Inflammatory macrophage treated with lipopolysaccharide for 4 hours (primary cell): ENCODE results near the gene HBD.
A peak's percentile ranks its signal among the peaks of the same experiment; 100 is the strongest.
"Not testable (repeated sequence)": the region's sequence is repeated elsewhere in the genome, so short reads cannot be mapped to it uniquely, and the experiment has no call there.

Experiments used
- DNase-seq: peaks from one replicate; pipeline ENCODE4 v3.0.0-alpha.2; 2020

HBD gene

GRCh38 chr11:5234381-5234834 is at the start of gene HBD:
Gene HBD, minus strand, starts transcription at chr11:5234483. Its CDS starts 50 bp downstream, at chr11:5234433.
- DNase-seq, result peak; percentile 27

- DNase-seq, result no peak
Observed at GRCh38 chr11:5283882-5284281, 49.6 kb upstream of the HBD start.

- DNase-seq, result no peak
Observed at GRCh38 chr11:5283086-5283485, 48.8 kb upstream of the HBD start.

GRCh38 chr11:5282628-5283027 is 48.3 kb upstream of the HBD start:
- no peak for DNase-seq

DNA sequence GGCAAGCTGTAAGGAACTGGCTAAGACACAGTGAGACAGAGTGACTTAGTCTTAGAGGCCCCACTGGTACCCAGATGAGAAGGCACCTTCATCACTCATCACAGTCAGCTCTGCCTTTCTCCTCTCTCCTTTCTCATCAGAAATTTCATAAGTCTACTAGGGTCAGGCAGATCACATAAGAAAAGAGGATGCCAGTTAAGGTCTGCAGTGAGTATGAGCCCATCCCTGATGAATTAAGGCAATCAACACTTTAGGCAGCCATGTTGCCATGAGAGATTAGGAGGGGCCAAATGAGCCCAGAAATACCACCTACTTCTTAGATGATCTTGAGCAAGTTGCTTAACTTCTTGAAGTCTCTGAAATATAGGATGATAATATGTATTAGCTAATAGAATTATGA is 47.3 kb upstream of the HBD start:
- DNase-seq, result no peak

DNA sequence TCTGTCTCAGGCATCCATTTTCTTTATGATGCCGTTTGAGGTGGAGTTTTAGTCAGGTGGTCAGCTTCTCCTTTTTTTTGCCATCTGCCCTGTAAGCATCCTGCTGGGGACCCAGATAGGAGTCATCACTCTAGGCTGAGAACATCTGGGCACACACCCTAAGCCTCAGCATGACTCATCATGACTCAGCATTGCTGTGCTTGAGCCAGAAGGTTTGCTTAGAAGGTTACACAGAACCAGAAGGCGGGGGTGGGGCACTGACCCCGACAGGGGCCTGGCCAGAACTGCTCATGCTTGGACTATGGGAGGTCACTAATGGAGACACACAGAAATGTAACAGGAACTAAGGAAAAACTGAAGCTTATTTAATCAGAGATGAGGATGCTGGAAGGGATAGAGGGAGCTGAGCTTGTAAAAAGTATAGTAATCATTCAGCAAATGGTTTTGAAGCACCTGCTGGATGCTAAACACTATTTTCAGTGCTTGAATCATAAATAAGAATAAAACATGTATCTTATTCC is 46.4 kb upstream of the HBD start:
- peak; percentile 86 for DNase-seq

- DNase-seq, result no peak
Observed at GRCh38 chr11:5279471-5280090, 45.3 kb upstream of the HBD start.

DNA sequence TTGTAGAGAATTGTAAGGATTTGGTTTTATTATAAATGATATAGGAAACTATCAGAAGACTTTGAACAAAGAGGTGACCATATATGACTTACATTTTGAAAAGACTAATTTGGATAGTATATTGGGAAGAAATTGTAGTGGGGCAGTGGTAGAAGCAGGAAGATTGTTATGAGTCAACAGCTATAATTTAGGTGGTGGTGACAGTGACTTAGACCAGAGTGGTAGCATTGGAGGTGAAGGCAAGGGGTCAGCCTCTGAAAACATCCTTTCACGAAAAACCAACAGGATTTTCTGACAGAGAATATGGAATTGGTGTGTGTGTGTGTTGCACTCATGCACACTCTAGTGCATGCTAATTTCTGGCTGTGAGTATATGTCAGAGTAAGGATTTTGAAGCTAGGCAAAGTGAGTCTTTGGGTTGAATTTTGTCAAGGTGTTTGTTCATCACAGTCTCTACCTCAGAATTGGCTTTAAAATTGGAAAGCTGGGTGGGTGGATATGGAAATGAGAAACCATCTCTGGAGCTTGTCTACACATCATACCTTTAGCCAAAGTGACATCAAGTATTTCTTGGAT is 43.6 kb upstream of the HBD start:
- DNase-seq, result no peak

DNA sequence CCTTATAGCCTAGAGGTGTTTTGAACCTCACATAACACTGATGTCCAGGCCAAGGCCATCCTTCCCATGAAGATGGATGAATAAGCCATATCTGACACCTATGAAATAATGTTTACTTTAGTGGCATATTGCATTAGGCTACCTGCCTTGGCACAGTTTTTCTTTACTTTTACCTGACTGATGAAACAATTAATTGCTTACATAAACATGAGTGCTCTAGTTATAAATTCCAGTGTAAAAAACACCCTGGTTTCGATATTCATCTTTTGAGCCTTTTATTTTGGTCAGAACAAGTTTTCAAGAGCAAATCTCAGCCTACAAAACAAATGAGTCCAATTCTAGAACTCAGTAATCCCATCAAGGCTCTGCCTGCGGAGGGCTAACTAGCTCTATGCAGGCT is 42.4 kb upstream of the HBD start:
- DNase-seq, result no peak

- DNase-seq, result no peak
Observed at GRCh38 chr11:5275369-5276110, 41.3 kb upstream of the HBD start.

- no peak for DNase-seq
Observed at GRCh38 chr11:5274395-5274794, 40.1 kb upstream of the HBD start.

- no peak for DNase-seq
Observed at GRCh38 chr11:5272395-5273017, 38.2 kb upstream of the HBD start.

- peak; percentile 17 for DNase-seq
Observed at GRCh38 chr11:5269715-5270147, 35.4 kb upstream of the HBD start, which contains the start of gene HBE1. Gene HBE1, minus strand, starts transcription at chr11:5269945. Its CDS starts 55 bp downstream, at chr11:5269890.

DNA sequence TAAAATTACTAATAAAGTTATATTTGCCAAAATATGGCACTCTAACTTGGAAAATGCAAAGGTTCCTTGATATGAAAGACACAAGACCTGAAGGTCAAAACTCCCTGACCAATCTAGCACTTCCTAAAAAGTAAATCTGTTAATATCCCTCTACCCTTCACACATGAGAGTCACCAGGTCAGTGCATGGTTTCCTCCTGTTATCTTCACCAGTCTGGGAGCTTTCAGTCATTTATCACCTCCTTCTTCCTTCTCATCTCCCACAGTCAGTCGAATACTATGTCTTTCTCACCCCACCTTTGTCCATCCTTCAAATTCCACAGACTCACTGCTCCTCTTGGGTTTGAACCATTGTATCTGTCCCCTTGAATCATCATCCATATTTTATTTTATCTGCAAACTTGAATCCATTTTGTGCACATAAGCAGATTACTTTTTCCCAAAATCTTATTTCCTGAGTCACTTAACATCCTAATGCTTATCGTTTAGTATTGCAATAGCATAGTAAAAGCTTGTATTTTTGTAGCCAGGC is 32.8 kb upstream of the HBD start:
- DNase-seq, result no peak

GRCh38 chr11:5266609-5267008 is 32.3 kb upstream of the HBD start:
- DNase-seq, result no peak

DNA sequence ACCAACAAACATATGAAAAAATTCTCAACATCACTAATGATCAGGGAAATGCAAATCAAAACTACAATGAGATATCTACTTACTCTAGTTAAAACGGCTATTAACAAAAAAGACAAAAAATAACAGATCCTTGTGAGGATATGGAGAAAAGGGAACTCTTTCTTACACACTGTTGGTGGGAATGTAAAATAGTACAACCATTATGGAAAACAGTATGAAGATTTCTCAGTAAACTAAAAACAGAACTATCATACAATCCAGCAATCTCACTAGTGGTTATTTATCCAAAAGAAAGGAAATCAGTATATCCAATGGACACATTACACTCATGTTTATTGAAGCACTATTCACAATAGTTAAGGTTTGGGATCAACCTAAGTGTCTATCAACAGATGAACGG is 31.5 kb upstream of the HBD start:
- DNase-seq, result no peak

DNA sequence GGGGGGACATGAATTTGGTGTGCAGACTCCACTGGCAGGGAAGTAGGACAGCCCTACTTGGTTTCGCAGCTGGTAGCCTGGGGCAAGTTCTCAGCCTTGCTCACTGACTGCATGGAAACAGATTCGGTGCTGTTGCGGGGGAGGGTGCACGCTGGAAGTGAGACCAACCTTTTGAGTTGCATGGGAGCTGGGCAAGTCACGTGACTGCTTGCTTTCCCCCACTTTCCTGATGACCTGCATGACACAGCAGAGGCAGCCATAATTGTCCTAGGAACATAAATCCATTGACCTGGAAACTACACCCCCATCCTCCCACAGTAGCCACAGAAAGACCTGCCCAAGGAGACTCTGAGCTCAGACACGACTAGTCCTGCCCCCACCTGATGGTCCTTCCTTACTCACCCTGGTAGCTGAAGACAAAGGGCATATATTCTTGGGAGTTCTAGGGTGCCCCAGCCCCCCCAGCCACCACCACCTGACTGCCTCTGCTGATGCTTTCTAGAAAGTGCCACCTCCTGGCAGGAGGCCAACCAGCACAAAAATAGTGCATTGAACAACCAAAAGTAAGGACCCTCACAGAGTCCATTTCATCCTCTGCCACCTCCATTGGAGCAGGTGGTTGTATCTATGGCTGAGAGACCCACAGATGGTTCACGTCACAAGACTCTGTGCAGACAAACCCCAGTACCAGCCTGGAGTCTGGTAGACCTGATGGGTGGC is 24.4 kb upstream of the HBD start:
- no peak for DNase-seq

- no peak for DNase-seq
Observed at GRCh38 chr11:5257296-5257695, 23.0 kb upstream of the HBD start.

DNA sequence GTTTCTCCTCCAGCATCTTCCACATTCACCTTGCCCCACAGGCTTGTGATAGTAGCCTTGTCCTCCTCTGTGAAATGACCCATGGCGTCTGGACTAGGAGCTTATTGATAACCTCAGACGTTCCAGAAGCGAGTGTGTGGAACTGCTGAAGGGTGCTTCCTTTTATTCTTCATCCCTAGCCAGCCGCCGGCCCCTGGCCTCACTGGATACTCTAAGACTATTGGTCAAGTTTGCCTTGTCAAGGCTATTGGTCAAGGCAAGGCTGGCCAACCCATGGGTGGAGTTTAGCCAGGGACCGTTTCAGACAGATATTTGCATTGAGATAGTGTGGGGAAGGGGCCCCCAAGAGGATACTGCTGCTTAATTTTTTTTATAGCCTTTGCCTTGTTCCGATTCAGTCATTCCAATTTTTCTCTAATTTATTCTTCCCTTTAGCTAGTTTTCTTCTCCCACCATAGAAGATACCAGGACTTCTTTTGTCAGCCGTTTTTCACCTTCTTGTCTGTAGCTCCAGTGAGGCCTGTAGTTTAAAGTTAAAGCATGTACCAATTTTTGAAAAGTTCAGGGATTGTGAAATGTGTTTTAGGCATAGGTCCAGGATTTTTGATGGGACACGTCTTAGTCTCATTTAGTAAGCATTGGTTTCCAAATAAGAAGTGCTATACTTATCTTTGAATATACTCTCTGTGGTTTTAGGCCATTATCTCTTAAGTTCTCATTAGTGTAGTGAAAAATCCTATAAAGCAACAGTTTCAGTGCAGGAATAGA is 20.5 kb upstream of the HBD start, which contains the start of gene HBG2:
Gene HBG2, minus strand, starts transcription at position 136 of the 768 bp plus-strand sequence. Its CDS starts 53 bp downstream, at position 83.
- DNase-seq, result not testable (repeated sequence)

DNA sequence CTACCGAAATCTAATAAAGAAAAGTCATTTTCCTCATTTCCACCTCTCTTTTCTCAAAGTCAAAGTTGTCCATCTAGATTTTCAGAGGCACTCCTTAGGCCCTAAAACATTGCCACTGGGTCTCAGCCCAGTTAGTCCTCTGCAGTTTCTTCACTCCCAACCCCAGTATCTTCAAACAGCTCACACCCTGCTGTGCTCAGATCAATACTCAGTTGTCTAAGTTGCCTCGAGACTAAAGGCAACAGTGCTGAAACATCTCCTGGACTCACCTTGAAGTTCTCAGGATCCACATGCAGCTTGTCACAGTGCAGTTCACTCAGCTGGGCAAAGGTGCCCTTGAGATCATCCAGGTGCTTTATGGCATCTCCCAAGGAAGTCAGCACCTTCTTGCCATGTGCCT is 19.7 kb upstream of the HBD start:
- peak; percentile 17 for DNase-seq

GRCh38 chr11:5253440-5253839 is 19.2 kb upstream of the HBD start:
- DNase-seq, result not testable (repeated sequence)

GRCh38 chr11:5252919-5253265 is 18.6 kb upstream of the HBD start:
- no peak for DNase-seq
